HG03575 (cell line): ENCODE results near the gene DNAJB12.
"Not testable (repeated sequence)": the region's sequence is repeated elsewhere in the genome, so short reads cannot be mapped to it uniquely, and the experiment has no call there.

Source experiments
- ATAC-seq: cut with Tn5 transposase; IDR thresholded peaks from one replicate; pipeline ENCODE4 v1.9.1; 2021; ENCODE audit not compliant: unreplicated experiment, insufficient number of reproducible peaks, low FRiP score; ENCODE audit errors: extremely low read depth

Gene DNAJB12

GRCh38 chr10:72356115-72356514 lies 1.4 kb upstream of the DNAJB12 start:
- no peak for ATAC-seq

GRCh38 chr10:72355214-72355555 lies 466 bp upstream of the DNAJB12 start:
- no peak for ATAC-seq

GRCh38 chr10:72353965-72354355 lies 759 bp downstream of the DNAJB12 start:
- ATAC-seq, result no peak

GRCh38 chr10:72353028-72353964 lies 1.4 kb downstream of the DNAJB12 start:
- no peak for ATAC-seq

GRCh38 chr10:72351479-72351878 lies 3.2 kb downstream of the DNAJB12 start:
- no peak for ATAC-seq

GRCh38 chr10:72349438-72349837 lies 5.3 kb downstream of the DNAJB12 start:
- ATAC-seq, result no peak

- ATAC-seq, result no peak
Observed at GRCh38 chr10:72348282-72348681, 6.4 kb downstream of the DNAJB12 start.

- ATAC-seq, result not testable (repeated sequence)
Observed at GRCh38 chr10:72346117-72346516, 8.6 kb downstream of the DNAJB12 start.

GRCh38 chr10:72344932-72345331 lies 9.8 kb downstream of the DNAJB12 start:
- ATAC-seq, result no peak

GRCh38 chr10:72342911-72343310 lies 11.8 kb downstream of the DNAJB12 start:
- ATAC-seq, result no peak

GRCh38 chr10:72340510-72341261 lies 14.0 kb downstream of the DNAJB12 start:
- ATAC-seq, result no peak

GRCh38 chr10:72338180-72338579 lies 16.5 kb downstream of the DNAJB12 start:
- ATAC-seq, result no peak

GRCh38 chr10:72337722-72338121 lies 17.0 kb downstream of the DNAJB12 start:
- no peak for ATAC-seq

- no peak for ATAC-seq
Observed at GRCh38 chr10:72337039-72337629, 17.6 kb downstream of the DNAJB12 start.

GRCh38 chr10:72336259-72337038 lies 18.3 kb downstream of the DNAJB12 start:
- no peak for ATAC-seq

GRCh38 chr10:72335394-72336258 lies 19.1 kb downstream of the DNAJB12 start:
- ATAC-seq, result no peak

- peak; percentile 35 for ATAC-seq
Observed at GRCh38 chr10:72334825-72335393, 19.8 kb downstream of the DNAJB12 start.
